Caco-2 (cell line): ENCODE data around the gene EIF4E3. TPM values are rescaled to one million over a fixed set of nuclear protein-coding genes. Genes with fewer than 3 reads are reported as not detected.

Experiments
- BruUV-seq: library from RNA; stranded (reverse); fragments of 400-500 nt; replicated peaks from 2 replicates; lab custom pipeline; 2021; lab: Mats Ljungman, UMichigan
- CTCF ChIA-PET: fragments of 300-600 bp; sonication (Branson Sonifier 250); formaldehyde crosslinking; loops from one replicate; lab custom pipeline; 2022; ENCODE audit warnings: antibody characterized with exemption; lab: Charles Lee
- POLR2A ChIA-PET: fragments of 300-600 bp; sonication (Branson Sonifier 250); formaldehyde crosslinking; loops from one replicate; lab custom pipeline; 2022; ENCODE audit warnings: antibody characterized with exemption; lab: Charles Lee
- DNase-seq, 2 experiments: peaks; one replicate each; pipeline versions ENCODE4 v3.0.0 to v3.0.0-alpha.2; 2020 to 2022
- H3K27me3 ChIP-seq: replicated peaks from 2 replicates; pipeline ENCODE4 v1.6.0; 2011; ENCODE audit warnings: low read length; ENCODE audit not compliant: control insufficient read depth, insufficient read depth
- H3K36me3 ChIP-seq: 2 replicates; pipeline ENCODE4 v1.5.1; 2011; ENCODE audit warnings: low read length; ENCODE audit not compliant: control insufficient read depth, insufficient read depth
- H3K4me1 ChIP-seq: fragments of 250-450 bp; sonication (Bioruptor Pico); 2 replicates; pipeline ENCODE4 v1.5.1; 2020; ENCODE audit warnings: mild to moderate bottlenecking
- H3K4me3 ChIP-seq: 2 replicates; pipeline ENCODE4 v1.5.1; 2011; ENCODE audit warnings: low read depth, mild to moderate bottlenecking, control low read depth, low read length
- H3K9me3 ChIP-seq: fragments of 250-450 bp; sonication (Bioruptor Pico); 2 replicates; pipeline ENCODE4 v1.5.1; 2020; ENCODE audit warnings: mild to moderate bottlenecking, moderate library complexity
- H3K27ac Mint-ChIP-seq: one replicate; pipeline ENCODE4 v1.8.0; 2022; ENCODE audit warnings: mixed read lengths; ENCODE audit not compliant: unreplicated experiment
- H3K27me3 Mint-ChIP-seq: one replicate; pipeline ENCODE4 v1.8.0; 2022; ENCODE audit warnings: mixed read lengths; ENCODE audit not compliant: insufficient read depth, unreplicated experiment
- H3K36me3 Mint-ChIP-seq: one replicate; pipeline ENCODE4 v1.8.0; 2022; ENCODE audit warnings: mild to moderate bottlenecking, mixed read lengths; ENCODE audit not compliant: insufficient read depth, unreplicated experiment
- H3K4me1 Mint-ChIP-seq: one replicate; pipeline ENCODE4 v1.8.0; 2022; ENCODE audit warnings: low read depth, mixed read lengths; ENCODE audit not compliant: unreplicated experiment
- H3K4me3 Mint-ChIP-seq: one replicate; pipeline ENCODE4 v1.8.0; 2022; ENCODE audit warnings: mild to moderate bottlenecking, moderate library complexity, mixed read lengths; ENCODE audit not compliant: unreplicated experiment
- H3K9me3 Mint-ChIP-seq: one replicate; pipeline ENCODE4 v1.8.0; 2022; ENCODE audit warnings: mixed read lengths; ENCODE audit not compliant: unreplicated experiment
- intact Hi-C: fragments of 100-400 bp; cut with micrococcal nuclease; formaldehyde crosslinking; loops from one replicate; pipeline ENCODE4 v1.10.0; 2022; ENCODE audit not compliant: unreplicated experiment
- total RNA-seq: library from RNA; stranded (reverse); gene quantifications from 2 replicates; pipeline ENCODE4 v1.2.3, GENCODE V29; 2022
- TF ChIP-seq, protein P1 (sequence below), 2 experiments: fragments of 200-600 bp in 1 of 2; IDR thresholded peaks; 1 replicate in 1 of 2; 2 replicates in 1 of 2; pipeline versions ENCODE4 v1.5.1 to v1.8.0; 2011 to 2022; ENCODE audit warnings: antibody characterized with exemption in 1 of 2, control low read depth in 1 of 2, inconsistent platforms in 1 of 2, low read depth in 1 of 2, low read length in 1 of 2, mild to moderate bottlenecking in 1 of 2, moderate library complexity in 1 of 2; ENCODE audit not compliant: insufficient read depth in 1 of 2, severe bottlenecking in 1 of 2, unreplicated experiment in 1 of 2

EIF4E3 gene
- total RNA-seq, 1 experiment from 2014 or later: 1.7 TPM

DNA sequence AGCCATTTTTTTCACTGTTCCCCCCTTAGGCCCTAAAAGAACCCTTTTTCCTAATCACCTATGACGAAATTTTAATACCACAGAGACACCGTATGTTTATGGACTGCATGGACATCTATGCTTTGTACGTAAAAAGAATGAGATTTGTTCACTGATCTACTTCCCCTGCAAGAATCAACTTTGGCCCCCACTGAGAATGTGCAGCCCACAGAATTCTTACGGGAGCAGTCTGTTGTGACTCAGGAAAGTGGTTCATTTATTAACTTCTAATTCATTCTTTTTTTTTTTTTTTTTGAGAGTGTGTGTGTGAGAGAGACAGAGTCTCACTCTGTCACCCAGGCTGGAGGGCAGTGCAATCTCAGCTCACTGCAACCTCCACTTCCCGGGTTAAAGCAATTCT lies 17.6 kb downstream of the EIF4E3 start:
- no peak overlapping the region for H3K4me3 ChIP-seq
- Mint-ChIP-seq H3K4me1 (no peaks in the 10 kb centered on the region), H3K27me3 (no peaks in the 10 kb centered on the region), H3K27ac (no peak overlapping the region), H3K4me3 (no peak overlapping the region), H3K36me3 (no peaks in the 10 kb centered on the region), H3K9me3 (no peaks in the 10 kb centered on the region)
- H3K9me3 ChIP-seq: no peaks in the 10 kb centered on the region
- CTCF ChIA-PET: no interaction called here
- DNase-seq: peak in 1 of 2 experiments; percentile 38
- no peaks in the 10 kb centered on the region; the same call in 1 of the 2 replicates for H3K36me3 ChIP-seq
- intact Hi-C loops: no loop called here
- no peaks in the 10 kb centered on the region for H3K27me3 ChIP-seq
- TF ChIP-seq, protein P1, sequence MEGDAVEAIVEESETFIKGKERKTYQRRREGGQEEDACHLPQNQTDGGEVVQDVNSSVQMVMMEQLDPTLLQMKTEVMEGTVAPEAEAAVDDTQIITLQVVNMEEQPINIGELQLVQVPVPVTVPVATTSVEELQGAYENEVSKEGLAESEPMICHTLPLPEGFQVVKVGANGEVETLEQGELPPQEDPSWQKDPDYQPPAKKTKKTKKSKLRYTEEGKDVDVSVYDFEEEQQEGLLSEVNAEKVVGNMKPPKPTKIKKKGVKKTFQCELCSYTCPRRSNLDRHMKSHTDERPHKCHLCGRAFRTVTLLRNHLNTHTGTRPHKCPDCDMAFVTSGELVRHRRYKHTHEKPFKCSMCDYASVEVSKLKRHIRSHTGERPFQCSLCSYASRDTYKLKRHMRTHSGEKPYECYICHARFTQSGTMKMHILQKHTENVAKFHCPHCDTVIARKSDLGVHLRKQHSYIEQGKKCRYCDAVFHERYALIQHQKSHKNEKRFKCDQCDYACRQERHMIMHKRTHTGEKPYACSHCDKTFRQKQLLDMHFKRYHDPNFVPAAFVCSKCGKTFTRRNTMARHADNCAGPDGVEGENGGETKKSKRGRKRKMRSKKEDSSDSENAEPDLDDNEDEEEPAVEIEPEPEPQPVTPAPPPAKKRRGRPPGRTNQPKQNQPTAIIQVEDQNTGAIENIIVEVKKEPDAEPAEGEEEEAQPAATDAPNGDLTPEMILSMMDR (IDR thresholded peaks at IDR 0.05; ENCODE audit: insufficient read depth in 1 of 2, low read depth in 1 of 2, low read length in 1 of 2, severe bottlenecking in 1 of 2, unreplicated experiment in 1 of 2): no peak
- BruUV-seq: no TSS peak
- POLR2A ChIA-PET: no interaction called here
- H3K4me1 ChIP-seq: peaks cover 9% of the 10 kb centered on the region

DNA sequence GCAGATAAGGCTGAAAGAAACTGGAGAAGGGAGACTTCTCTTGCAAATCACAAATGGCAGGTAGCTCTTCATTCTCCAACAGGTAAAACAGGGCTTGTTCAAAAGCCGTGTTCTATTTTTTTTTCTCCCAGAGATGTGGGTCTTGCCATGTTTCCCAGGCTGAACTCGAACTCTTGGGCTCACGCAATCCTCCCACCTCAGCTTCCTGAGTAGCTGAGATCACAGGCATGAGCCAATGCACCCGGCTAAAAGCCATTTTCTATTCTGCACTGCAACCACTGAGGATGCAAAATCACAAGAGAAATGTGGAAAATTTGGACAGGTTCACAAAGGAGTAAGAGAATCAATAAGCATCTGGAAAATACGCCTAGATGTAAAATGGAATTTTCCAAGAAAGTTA lies 19.5 kb downstream of the EIF4E3 start:
- no peaks in the 10 kb centered on the region for H3K27me3 Mint-ChIP-seq

DNA sequence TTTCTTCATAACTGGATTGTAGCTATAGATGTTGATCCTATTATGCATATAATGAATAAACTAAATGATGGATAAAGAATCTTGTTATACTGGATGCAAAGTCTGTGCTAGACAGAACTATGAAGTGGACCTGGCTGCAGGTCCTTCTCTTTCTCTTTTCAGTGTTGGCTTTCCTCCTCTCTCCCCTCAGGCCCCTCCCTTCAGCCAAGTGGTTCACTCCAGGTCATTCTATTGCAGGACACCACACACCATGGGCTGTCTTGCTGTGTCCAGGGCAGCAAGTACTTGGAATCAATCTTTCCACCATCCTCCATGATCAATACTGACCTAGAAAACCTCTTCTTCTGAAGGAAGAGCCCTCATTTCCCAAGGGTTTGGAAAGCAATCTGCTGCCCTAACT lies 20.3 kb downstream of the EIF4E3 start:
- H3K9me3 ChIP-seq: no peaks in the 10 kb centered on the region
- H3K36me3 ChIP-seq: no peaks in the 10 kb centered on the region; the same call in 1 of the 2 replicates
- Mint-ChIP-seq H3K4me3 (no peak overlapping the region), H3K4me1 (no peaks in the 10 kb centered on the region), H3K27me3 (no peaks in the 10 kb centered on the region), H3K27ac (no peak overlapping the region), H3K36me3 (no peaks in the 10 kb centered on the region), H3K9me3 (no peaks in the 10 kb centered on the region)
- DNase-seq: no peak
- H3K4me1 ChIP-seq: peaks cover 9% of the 10 kb centered on the region
- ChIA-PET CTCF (no interaction called here), POLR2A (no interaction called here)
- intact Hi-C loops: no loop called here
- no peaks in the 10 kb centered on the region for H3K27me3 ChIP-seq
- TF ChIP-seq, protein P1 (IDR thresholded peaks at IDR 0.05; ENCODE audit: insufficient read depth in 1 of 2, low read depth in 1 of 2, low read length in 1 of 2, severe bottlenecking in 1 of 2, unreplicated experiment in 1 of 2): no peak
- H3K4me3 ChIP-seq: no peak overlapping the region
- no TSS peak for BruUV-seq

More for the DNA sequence above, 19.5 kb downstream of the EIF4E3 start:
- TF ChIP-seq, protein P1 (IDR thresholded peaks at IDR 0.05; ENCODE audit: insufficient read depth in 1 of 2, low read depth in 1 of 2, low read length in 1 of 2, severe bottlenecking in 1 of 2, unreplicated experiment in 1 of 2): no peak
- no peak for DNase-seq
- Histone ChIP-seq H3K36me3 (no peaks in the 10 kb centered on the region; the same call in 1 of the 2 replicates), H3K9me3 (no peaks in the 10 kb centered on the region), H3K4me3 (no peak overlapping the region), H3K27me3 (no peaks in the 10 kb centered on the region), H3K4me1 (peaks cover 9% of the 10 kb centered on the region)
- ChIA-PET CTCF (no interaction called here), POLR2A (no interaction called here)
- intact Hi-C loops: no loop called here
- H3K9me3 Mint-ChIP-seq: no peaks in the 10 kb centered on the region
- no peaks in the 10 kb centered on the region for H3K36me3 Mint-ChIP-seq
- no peak overlapping the region for H3K4me3 Mint-ChIP-seq
- no peaks in the 10 kb centered on the region for H3K4me1 Mint-ChIP-seq
- BruUV-seq: no TSS peak
- H3K27ac Mint-ChIP-seq: no peak overlapping the region
